ENCODE measurements around the gene ATL3.
"Not testable (repeated sequence)": the region's sequence is repeated elsewhere in the genome, so short reads cannot be mapped to it uniquely, and the experiment has no call there.

ATL3 gene

DNA sequence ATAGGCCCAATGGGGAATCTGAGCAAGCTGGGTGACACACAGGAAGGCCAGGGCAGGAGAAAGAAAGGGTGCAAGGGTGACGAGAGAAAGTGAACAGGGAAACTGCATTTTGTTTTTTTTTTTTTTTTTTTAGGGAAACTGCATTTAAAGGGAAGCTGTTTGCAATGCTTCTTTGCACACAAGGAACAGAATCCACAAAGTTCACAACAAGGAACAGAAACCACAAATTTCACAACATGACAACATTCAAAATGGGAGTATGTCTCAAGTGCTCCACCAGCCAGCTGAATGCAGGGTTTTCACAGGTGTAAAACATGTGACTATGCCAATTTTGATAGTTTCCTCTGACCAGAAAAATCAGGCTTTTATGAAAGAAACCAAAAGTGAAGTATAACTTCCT lies 50.1 kb downstream of the ATL3 start:
- no peak for DNase-seq (ENCODE audit: low read depth in 2 of 3, low spot score in 1 of 3)

DNA sequence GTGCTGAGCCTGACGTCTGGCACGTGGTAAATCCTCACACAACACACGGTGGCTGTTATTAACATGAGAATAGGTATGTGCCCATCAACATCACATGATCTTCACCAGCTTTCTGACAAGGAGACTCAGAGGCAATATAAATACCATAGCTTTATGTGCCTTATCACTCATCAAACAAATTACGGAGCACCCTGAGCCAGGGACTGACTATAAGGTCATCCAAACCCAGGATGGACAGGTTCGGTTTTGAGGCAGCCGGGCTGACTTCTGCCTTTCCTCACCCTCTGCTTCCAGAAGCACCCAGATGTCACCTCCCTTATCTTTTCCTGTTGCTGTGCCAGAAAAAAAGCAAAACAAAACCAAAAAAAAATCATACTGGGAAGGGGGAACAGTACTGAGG lies 51.2 kb downstream of the ATL3 start:
- no peak for DNase-seq (ENCODE audit: low read depth in 2 of 3, low spot score in 1 of 3)

DNA sequence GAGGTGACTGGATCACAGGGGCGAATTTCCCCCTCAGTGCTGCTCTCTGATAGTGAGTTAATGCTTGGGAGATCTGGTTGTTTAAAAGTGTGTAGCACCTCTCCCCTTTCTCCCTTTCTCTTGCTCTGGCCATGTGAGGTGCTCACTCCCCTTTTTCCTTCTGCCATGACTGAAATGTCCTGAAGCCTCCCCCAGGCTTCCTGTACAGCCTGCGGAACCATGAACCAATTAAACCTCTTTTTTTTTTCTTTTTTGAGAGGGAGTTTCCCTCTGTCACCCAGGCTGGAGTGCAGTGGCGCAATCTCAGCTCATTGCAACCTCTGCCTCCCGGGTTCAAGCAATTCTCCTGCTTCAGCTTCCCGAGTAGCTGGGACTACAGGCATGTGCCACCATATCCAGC lies 53.5 kb downstream of the ATL3 start:
- not testable (repeated sequence) for DNase-seq (ENCODE audit: low read depth in 2 of 3, low spot score in 1 of 3)

DNA sequence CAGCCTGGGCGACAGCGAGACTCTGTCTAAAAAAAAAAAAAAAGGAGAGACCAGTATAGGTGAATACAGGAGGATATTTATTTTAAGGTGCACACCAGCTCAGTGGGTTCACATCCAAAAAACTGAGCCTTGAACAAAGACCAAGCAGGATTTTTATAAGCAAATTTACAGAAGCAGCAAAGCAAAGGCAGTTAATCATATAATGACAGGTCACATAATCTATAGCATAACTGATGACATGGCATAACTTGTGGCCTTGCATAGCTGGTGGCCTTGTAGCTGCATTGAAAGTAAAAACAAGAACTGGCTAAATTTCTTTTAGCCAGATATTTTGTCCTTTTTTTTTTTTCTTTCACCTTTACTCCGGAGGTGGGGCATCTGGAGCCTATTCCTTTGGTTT lies 54.2 kb downstream of the ATL3 start:
- DNase-seq (ENCODE audit: low read depth in 2 of 3, low spot score in 1 of 3), result no peak

DNA sequence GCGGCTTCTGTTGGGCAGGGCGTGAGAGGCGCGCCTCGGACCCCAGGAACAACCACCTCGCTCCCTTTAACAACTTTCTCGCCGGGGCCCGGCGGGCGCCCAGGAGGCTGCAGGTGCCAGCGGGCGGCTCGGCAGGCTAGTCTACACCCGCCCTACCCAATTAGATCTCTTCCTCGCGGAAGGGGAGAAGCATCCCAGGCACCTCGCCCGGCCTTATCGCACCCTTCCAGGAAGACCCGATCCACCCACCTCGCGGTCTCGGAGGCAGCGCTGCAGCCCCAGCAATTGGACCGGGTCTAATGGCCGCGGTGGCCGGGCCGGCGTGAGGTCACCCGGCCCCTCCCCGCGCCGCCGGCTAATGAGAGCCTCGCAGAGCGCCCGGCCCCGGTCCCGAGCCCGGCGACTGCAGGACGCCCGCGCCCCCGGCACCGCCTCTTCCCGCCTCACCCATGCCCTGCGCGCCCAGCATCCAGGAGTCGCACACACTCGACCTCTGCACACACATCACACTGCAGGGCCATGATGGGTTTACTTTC lies 57.0 kb downstream of the ATL3 start, which contains the start of gene PLAAT3:
PLAAT3 (minus strand) TSS at position 298 of the 536 bp plus-strand sequence. CDS start 419 bp downstream, outside the sequence.
- DNase-seq (ENCODE audit: low read depth in 2 of 3, low spot score in 1 of 3), result peak in 1 of 3 donors; percentile 23

DNA sequence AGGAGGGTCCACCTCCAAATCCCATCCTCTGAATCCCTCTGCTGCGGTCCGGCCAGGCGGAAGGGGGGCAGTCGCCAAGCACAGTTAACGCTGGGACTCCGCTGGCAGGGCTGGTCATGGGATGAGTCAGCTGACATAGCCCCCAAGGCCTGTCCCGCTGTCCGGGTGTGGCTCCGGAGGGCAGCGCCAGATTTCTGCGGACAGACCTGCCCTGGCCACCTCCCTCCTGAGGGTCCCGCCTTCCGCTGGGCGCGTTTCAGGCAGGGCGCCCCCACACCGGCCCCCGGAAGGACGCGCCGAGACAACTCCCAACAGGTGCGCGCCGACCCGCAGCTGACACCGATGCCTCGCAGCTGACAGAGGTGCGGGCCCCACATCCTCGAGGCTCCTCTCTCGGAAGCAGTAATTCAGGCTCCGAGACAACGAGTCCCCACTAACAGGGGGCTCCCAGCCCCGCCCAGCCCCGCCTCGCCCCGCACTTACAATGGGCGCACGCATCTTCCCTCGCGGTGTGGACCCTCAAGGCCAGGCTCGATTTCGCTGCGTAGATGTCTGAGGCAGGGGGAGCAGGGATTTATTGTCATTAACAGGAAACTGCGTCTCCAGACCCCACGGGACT lies 57.5 kb downstream of the ATL3 start:
- peak in 1 of 3 donors; percentile 16 for DNase-seq (ENCODE audit: low read depth in 2 of 3, low spot score in 1 of 3)

DNA sequence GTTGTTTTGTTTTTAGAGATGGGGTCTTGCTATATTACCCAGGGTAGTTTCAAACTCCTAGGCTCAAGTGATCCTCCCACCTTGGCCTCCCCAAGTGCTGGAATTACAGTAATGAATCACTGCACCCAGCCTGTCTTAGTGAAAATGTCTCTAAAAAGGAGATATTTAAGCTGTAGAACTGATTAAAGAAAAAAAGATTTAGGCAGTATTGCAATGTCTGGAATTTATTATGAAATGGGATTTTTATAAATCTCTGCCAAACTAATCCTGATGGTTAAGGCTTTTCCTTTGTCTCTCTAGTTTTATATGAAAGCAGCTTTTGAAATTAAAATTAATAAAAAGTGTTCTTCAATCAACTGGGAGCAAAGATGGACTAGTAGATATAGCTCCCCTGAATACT lies 59.0 kb downstream of the ATL3 start:
- DNase-seq (ENCODE audit: low read depth in 2 of 3, low spot score in 1 of 3), result no peak

DNA sequence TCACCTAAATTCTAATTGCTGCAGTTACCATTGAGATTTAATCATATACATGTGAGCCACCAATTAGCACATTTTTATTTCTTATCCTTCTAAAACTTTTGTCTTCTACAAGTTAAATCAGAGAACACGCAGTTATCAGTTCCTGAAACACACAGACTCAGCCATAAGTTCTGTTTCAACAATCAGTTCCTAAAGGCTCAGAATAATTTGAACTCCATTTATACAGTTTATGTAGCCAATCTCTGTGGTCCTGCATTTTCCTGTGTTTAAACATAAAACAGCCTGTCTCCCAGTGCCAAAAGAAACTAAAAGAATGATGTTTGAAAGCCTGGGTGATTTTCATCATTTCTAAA lies 59.8 kb downstream of the ATL3 start:
- DNase-seq (ENCODE audit: low read depth in 2 of 3, low spot score in 1 of 3), result no peak

DNA sequence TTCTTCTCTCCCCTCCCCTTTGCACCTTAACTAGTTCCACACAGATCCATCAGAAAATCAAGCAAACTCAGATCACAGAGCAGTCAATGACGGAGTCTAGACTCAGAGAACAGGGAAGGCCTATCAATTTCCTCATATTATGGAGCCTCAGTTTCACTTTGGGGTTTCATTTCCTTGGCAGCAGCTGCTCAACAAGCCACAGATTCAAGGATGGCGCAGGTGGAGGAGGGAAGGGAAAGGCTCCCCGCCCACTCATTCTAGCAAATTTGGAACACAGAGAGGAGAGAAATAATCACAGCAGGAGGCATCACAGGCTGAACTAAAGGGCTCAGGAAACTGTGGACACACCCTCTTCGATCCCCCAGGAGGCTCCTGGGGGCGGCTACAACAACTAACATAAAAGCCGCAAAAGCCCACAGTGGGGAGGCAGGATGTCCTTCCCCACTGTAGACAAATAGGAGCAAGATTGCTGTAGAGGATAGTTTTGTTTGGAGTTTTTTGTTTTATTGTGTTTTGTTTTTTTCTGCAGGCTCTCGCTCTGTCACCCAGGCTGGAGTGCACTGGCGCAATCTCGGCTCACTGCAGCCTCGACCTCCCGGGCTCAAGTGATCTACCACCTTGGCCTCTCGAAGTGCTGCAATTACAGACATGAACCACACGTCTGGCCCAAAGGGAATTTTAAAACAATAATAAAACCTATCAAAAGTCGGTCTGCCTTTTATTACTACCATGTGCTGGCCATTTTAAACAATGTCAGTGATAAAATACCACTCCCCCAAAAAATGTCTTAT lies 60.4 kb downstream of the ATL3 start:
- no peak for DNase-seq (ENCODE audit: low read depth in 2 of 3, low spot score in 1 of 3)

DNA sequence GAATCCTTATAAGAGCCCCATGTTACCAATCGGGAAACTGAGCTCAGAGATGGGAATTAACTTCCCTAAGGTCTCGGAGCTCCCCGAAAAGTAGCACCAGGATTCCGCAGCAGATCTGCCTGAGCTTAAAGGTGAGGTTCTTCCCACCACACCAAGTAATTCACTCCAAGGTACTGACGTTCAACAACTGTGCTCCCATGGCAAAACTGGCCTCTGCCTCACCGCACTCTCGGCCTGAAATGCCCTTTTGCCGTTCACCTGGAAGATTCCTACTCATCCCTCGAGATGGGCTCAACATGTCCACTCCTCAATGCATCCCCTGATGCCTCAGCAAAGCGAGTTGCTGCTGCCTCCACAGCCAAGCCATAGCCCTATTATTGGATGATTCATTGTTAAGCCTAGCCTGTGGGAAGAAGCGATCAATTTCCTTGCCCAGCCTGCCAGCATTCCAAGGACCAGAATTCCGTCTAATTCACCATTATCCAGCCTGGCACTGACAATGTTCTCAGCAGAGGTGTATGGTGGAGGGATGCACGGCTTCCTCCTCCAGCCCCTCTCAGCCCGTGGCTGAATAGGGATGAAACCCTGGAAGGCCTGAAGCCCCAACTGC lies 61.1 kb downstream of the ATL3 start:
- no peak for DNase-seq (ENCODE audit: low read depth in 2 of 3, low spot score in 1 of 3)

DNA sequence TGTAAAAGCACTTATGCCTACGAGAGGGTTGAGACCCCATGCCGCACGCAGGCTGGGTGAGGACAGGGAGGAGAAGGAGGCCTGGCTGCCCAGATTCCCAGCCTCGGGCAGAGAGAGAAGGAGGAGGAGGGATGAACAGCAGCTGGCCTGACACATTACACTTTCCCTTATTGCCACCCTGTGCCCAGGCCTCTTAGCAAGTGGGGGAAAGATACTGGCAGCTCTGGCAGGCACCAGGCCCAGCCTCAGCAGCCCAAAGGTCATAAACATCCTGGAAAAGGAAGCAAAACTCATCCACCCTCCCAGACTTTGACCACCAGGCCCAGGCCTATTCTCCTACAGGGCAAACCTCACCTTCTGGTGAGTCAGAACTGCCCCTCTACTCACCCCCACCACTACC lies 61.6 kb downstream of the ATL3 start:
- DNase-seq (ENCODE audit: low read depth in 2 of 3, low spot score in 1 of 3), result no peak

DNA sequence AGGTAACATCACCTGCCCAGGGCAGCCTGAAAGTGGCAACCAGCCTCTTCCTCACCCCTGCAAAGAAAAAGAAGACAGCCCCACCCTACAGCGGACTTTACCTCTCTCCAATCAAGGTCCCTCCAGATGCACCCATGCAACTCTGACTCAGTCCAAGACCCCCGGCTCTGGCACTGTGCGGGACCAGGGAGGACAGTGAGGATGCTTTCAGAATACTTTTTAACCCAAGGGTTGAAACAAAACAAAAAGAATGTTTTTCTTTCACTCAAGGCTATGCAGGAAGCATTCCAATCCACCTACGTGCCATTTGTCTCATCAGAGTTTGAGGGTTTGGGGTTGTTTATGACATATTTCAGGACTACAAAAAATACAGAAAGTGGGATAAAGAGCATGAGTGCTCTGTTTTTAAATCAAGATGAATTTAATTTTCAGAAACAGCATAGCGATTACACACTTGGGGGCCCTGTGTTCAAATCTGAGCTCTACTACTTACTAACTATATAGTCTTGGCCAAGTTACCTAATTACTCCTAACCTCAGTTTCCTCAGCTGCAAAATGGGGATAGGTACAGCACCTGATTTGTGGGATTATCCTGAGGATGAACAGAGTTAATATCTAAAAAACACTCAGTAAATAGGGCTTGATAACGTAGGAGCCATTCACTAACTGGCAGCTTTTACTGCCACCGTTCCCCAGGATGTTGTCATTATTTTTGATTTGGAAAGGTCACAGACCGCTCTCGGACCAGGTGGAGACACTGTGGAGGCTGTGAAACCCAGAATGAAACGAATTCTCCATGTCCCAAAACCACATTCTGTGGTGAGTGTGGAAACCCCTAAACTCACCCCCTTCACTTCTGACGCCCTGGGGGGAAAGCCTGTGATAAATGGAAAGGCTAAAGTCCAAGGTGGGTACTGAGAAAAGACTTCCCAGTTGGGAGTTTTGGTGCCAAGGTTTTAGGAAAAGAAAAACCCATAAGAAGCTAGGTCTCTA lies 62.5 kb downstream of the ATL3 start:
- no peak for DNase-seq (ENCODE audit: low read depth in 2 of 3, low spot score in 1 of 3)

DNA sequence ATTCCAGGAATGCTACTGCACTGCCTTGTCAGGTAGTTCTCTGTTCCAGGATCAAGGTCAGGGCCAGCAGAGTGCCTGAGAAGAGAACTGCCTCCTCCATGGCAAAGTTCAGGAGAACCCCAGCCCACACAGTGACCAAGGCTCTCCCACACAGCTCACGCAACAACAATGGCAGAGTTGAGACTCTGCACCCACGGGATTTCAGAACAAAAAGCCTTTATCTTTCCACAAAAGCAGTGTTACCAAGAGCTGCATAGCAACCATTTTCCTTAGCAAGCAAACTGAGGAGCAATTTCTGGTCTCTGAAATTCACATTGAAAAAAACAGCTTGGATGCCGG lies 68.0 kb downstream of the ATL3 start:
- no peak for DNase-seq (ENCODE audit: low read depth in 2 of 3, low spot score in 1 of 3)

DNA sequence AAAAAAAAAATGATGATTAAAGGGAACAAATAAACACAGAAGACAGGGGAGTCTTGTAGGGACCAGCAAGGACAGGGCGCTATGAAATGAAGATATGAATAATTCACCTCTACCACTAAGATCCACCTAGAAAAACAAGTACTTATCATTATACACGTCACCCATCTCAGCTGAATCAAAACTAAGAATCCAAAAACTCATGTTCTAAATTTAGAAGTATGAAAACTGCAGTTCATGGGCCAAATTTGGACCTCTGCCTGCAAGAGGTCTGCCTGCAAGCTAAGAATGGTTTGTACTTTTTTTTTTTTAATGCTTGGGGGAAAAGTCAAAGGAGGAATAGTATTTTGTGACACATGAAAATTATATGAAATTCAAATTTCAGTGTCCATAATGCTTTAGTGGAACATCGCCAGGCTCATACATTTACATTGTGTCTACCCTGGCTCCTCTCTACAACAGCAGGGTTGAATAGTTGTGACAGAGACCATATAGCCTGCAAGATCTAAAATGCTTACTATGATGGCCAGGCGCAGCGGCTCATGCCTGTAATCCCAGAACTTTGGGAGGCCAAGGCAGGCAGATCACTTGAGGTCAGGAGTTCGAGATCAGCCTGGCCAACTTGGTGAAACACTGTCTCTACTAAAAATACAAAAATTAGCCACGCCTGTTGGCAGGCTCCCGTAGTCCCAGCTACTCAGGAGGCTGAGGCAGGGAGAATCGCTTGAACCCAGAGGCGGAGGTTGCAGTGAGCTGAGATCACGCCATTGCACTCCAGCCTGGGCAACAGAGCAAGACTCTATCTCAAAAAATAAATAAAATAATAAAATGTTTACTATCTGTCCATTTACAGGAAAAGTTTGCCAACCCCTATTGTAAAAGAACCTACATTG lies 68.6 kb downstream of the ATL3 start:
- not testable (repeated sequence) for DNase-seq (ENCODE audit: low read depth in 2 of 3, low spot score in 1 of 3)

DNA sequence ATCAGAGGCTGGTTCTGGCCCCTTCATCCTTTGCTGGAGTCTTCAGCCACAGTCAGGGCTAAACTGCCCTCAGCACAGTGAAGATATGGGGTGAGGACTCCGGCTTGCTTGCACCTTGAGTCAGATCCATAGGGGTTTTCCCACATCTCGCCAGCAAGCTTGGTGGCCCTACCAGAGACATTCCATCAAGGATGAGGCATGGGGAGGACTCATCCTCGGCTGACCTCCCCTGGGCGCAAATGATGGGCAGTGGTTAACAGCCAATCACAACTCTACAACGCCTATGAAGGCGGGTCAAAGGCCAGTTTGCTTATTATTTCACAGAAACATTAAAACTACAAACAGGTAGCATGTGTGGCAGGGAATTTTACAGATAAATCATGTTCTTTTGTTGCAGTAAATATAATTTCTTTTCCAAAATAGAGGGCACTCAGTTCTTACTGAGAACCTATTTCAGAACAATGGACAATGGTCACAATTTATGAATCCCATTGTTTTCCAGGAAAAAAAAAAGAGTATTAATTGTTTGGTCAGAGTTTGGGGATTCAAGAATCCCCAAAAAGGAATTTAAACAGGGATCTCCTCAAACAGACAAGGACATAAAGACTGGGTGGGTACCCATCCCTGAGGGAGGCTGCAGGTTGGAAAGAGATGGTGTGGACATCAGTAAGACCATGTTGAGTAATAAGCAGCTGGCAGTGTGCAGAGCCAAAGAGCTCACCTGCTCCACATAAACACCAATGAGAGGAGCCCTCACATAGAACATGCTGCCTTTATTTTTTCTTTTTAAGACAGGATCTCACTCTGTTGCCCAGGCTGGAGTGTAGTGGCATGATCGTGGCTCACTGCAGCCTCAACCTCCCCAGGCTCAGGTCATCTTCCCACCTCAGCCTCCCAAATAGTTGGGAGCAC lies 71.7 kb downstream of the ATL3 start:
- DNase-seq (ENCODE audit: low read depth in 2 of 3, low spot score in 1 of 3), result no peak

DNA sequence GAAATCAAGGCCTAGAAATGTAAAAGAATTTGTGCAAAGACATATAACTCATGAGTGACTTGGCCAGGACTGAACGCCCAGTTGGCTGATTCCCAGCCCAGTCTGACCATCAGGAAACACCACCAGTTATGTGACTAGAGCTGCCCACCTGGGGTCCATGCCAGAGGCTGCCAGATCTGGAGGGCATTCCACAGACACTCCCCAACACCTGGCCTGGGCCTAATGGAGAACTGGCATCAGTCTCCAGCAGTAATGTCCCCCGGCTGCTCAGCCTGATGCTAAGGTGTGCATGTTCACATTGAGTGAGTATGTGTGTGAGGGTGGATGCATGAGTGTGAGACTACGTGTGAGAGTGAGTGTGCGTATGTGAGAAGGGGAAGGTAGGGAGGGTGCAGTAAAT lies 72.6 kb downstream of the ATL3 start:
- DNase-seq (ENCODE audit: low read depth in 2 of 3, low spot score in 1 of 3), result no peak

DNA sequence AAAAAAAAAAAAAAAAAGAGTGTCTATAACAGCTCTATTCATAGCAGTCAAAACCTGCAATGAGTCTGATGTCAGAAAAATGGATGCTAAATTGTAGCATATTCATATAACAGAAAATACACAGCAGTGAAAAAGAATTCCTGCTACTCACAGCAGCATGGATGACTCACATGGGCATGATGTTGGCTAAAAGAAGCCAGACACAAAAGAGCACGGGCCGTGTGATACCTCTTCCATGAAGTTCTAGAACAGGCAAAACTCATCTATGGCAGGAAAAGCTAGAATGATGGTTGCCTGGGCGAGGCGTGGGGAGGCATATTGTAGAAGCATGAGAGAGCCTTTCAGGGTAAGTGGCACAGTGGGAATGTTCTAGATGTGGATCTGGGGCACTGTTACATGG lies 75.9 kb downstream of the ATL3 start:
- no peak for DNase-seq (ENCODE audit: low read depth in 2 of 3, low spot score in 1 of 3)

DNA sequence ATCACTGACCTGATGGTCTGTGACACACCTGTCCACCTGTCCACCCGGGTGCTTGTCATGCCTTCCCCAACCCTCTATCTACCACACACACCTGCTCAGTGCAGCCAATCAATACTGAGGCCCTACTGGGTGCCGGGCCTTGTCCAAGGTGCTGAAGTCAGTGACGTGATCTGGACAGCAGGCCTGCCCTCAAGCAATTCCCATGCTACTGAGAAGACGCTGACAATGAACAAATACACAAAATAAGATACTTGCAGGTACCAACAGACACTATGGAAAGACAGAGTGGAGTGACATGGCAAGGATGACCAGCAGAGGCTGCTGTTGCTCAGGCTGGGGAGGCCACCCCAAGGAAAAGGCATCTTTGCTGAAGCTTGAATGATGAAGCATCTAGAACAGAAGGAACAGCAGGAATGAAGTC lies 78.2 kb downstream of the ATL3 start:
- DNase-seq (ENCODE audit: low read depth in 2 of 3, low spot score in 1 of 3), result no peak
